GM12892 (cell line): ENCODE measurements around the gene MOB3B.

Experiments
- POLR2A ChIP-seq: IDR thresholded peaks from 2 replicates; pipeline ENCODE4 v1.6.1; 2011; ENCODE audit warnings: low read depth, low read length, control low read depth
- POLR2AphosphoS5 ChIP-seq: IDR thresholded peaks from 2 replicates; pipeline ENCODE4 v1.6.1; 2011; ENCODE audit warnings: low read depth, low read length, control low read depth

DNA sequence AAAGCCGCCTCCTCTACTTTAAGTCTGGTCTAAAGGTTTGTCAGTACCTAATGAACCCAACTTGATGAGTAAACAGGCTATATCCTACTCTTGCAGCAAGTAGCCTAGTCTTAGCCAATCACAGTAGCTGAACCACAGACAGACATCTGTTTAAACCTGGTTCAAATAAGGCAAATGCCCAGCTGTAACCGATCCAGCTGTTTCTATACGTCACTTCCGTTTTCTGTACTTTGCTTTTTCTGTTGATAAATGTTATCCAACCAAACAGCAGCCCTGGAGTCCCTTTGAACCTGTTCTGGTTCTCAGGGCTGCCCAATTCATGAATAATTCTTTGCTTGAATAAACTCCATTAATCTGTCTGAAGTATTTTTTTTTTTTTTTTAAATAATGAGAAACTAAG is 155.8 kb downstream of the MOB3B start:
- TF ChIP-seq POLR2A (no peak), POLR2AphosphoS5 (no peak)
